K562 (cell line): ENCODE measurements around the gene FZD4. TPM values are rescaled to one million over a fixed set of nuclear protein-coding genes. Genes with fewer than 3 reads are reported as not detected.
"Not testable (repeated sequence)": the region's sequence is repeated elsewhere in the genome, so short reads cannot be mapped to it uniquely, and the experiment has no call there.

Experiments
- DMBX1 ChIP-seq: fragments of 250-450 bp; sonication (Bioruptor Pico); IDR thresholded peaks from 2 replicates; pipeline ENCODE4 v1.8.0; 2022; ENCODE audit warnings: inconsistent platforms, mild to moderate bottlenecking, moderate library complexity, borderline replicate concordance
- ETV1 ChIP-seq: fragments of 450-650 bp; conservative IDR thresholded peaks from 2 replicates; pipeline ENCODE4 v1.6.1; 2016; ENCODE audit warnings: missing genetic modification characterization, control low read depth, low read depth, missing compliant biosample characterization
- GTF2E2 ChIP-seq: fragments of 200-800 bp; sonication (Bioruptor generic); IDR thresholded peaks from 2 replicates; pipeline ENCODE4 v1.6.1; 2016; ENCODE audit warnings: missing genetic modification characterization, missing compliant biosample characterization
- KLF10 ChIP-seq: fragments of 250-450 bp; sonication (Bioruptor Pico); IDR thresholded peaks from 2 replicates; pipeline ENCODE4 v1.6.1; 2021; ENCODE audit warnings: matching md5 sums
- MEF2D ChIP-seq: conservative IDR thresholded peaks from 2 replicates; pipeline ENCODE4 v1.6.1; 2016; ENCODE audit warnings: low read depth, missing genetic modification characterization, missing compliant biosample characterization
- PYGO2 ChIP-seq: fragments of 450-650 bp; IDR thresholded peaks from 2 replicates; pipeline ENCODE4 v1.6.1; 2016; ENCODE audit warnings: mild to moderate bottlenecking, missing genetic modification characterization, moderate library complexity, missing compliant biosample characterization
- RREB1 ChIP-seq: fragments of 250-450 bp; sonication (Bioruptor Pico); IDR thresholded peaks from 2 replicates; pipeline ENCODE4 v1.4.0; 2020
- TEAD1 ChIP-seq, 2 experiments: fragments of 450-650 bp in 1 of 2; sonication (generic) in 1 of 2; formaldehyde crosslinking; IDR thresholded peaks; 2 replicates each; pipeline versions ENCODE4 v1.4.0 to v1.8.0; 2020 to 2022; ENCODE audit warnings: mild to moderate bottlenecking in 2 of 2, missing genetic modification reagents in 1 of 2
- ZNF354B ChIP-seq: fragments of 250-450 bp; sonication (Bioruptor Pico); IDR thresholded peaks from 2 replicates; pipeline ENCODE4 v1.4.0; 2020
- ZNF444 ChIP-seq: fragments of 250-450 bp; sonication (Bioruptor Pico); IDR thresholded peaks from 2 replicates; pipeline ENCODE4 v1.4.0; 2020; ENCODE audit warnings: mild to moderate bottlenecking, moderate library complexity
- ZNF76 ChIP-seq: fragments of 250-450 bp; sonication (Bioruptor Pico); IDR thresholded peaks from 2 replicates; pipeline ENCODE4 v1.4.0; 2020; ENCODE audit warnings: mild to moderate bottlenecking, moderate library complexity, borderline replicate concordance
- polyA plus RNA-seq, 8 experiments: library from polyadenylated mRNA; depleted of rRNA in 4 of 8; stranded (reverse) in 5 of 8; unstranded in 3 of 8; fragments of >200 nt; fragmentation: Nextera tagmentation in 2 of 8; fragmentation: Illumina TruSeq in 1 of 8; extraction: Ambion mirVana in 2 of 8; extraction: Trizol in 1 of 8; gene quantifications; 2 replicates each; pipeline versions ENCODE4 v1.2.1 to v1.2.3, GENCODE V29; 2011 to 2014; ENCODE audit warnings: inconsistent platforms in 1 of 8, missing spikeins in 1 of 8
- total RNA-seq, 7 experiments: library from RNA; depleted of rRNA in 6 of 7; stranded (reverse); fragments of >200 nt in 6 of 7; fragmentation: Illumina TruSeq in 2 of 7; extraction: Trizol in 2 of 7; gene quantifications; 2 replicates each; pipeline versions ENCODE4 v1.2.1 to v1.2.3, GENCODE V29; 2011 to 2021; ENCODE audit warnings: low replicate concordance in 1 of 7
- TF ChIP-seq, protein P1 (sequence below): fragments of 250-450 bp; sonication (Bioruptor Pico); IDR thresholded peaks from 2 replicates; pipeline ENCODE4 v1.8.0; 2021; ENCODE audit warnings: moderate library complexity, mild to moderate bottlenecking, inconsistent platforms
- TF ChIP-seq, protein P2 (sequence below), 2 experiments: fragments of 200-800 bp in 1 of 2; sonication (Bioruptor generic) in 1 of 2; sonication (generic) in 1 of 2; formaldehyde crosslinking in 1 of 2; IDR thresholded peaks in 1 of 2; conservative IDR thresholded peaks in 1 of 2; 2 replicates each; pipeline versions ENCODE4 v1.5.0 to v1.6.1; 2016 to 2020; ENCODE audit warnings: missing compliant biosample characterization in 1 of 2, missing genetic modification characterization in 1 of 2, missing genetic modification reagents in 1 of 2
- TF ChIP-seq, protein P3 (sequence below), 2 experiments: IDR thresholded peaks in 1 of 2; conservative IDR thresholded peaks in 1 of 2; 2 replicates each; pipeline ENCODE4 v1.6.1; 2016; ENCODE audit warnings: low read depth in 2 of 2, mild to moderate bottlenecking in 1 of 2, missing compliant biosample characterization in 1 of 2, missing genetic modification characterization in 1 of 2, moderate library complexity in 1 of 2

Gene FZD4
- total and polyA plus RNA-seq, 9 of the 15 experiments (the other 6 are each of a cell fraction or from before 2014, with no cell fraction given), result 1.2 to 7.9 (median 5.8) TPM

DNA sequence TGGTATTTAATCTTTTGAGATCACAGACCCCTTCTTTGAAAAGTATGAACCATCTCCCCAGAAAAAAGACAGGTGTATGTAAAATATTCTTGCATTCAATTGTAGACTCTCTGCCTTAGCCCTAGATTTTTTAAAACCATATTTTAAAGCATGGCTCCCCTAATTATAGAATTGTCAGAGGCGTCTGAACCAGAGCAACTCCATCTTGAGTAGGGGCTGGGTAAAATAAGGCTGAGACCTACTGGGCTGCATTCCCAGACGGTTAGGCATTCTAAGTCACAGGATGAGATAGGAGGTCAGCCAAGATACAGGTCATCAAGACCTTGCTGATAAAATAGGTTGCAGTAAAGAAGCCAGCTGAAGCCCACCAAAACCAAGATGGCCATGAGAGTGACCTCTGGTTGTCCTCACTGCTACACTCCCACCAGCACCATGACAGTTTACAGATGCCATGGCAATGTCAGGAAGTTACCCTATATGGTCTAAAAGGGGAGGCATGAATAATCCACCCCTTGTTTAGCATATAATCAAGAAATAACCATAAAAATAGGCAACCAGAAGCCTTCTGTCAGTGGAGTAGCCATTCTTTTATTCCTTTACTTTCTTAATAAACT is 17.9 kb downstream of the FZD4 start (continued):
- TF ChIP-seq RREB1, result peak; percentile 99
- TF ChIP-seq, protein P1, sequence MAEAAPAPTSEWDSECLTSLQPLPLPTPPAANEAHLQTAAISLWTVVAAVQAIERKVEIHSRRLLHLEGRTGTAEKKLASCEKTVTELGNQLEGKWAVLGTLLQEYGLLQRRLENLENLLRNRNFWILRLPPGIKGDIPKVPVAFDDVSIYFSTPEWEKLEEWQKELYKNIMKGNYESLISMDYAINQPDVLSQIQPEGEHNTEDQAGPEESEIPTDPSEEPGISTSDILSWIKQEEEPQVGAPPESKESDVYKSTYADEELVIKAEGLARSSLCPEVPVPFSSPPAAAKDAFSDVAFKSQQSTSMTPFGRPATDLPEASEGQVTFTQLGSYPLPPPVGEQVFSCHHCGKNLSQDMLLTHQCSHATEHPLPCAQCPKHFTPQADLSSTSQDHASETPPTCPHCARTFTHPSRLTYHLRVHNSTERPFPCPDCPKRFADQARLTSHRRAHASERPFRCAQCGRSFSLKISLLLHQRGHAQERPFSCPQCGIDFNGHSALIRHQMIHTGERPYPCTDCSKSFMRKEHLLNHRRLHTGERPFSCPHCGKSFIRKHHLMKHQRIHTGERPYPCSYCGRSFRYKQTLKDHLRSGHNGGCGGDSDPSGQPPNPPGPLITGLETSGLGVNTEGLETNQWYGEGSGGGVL, result peak; percentile 95
- peak; percentile 100 for TF ChIP-seq DMBX1 (CRISPR knock-in tag)
- peak; percentile 92 for TF ChIP-seq KLF10 (CRISPR knock-in tag)
- TF ChIP-seq ETV1 (tag), result peak; percentile 82
- TF ChIP-seq MEF2D (tag), result peak; percentile 97
- peak; percentile 99 for TF ChIP-seq ZNF76
- TF ChIP-seq GTF2E2, result peak; percentile 82
- TF ChIP-seq TEAD1 (CRISPR knock-in tag; IDR thresholded peaks at IDR 0.05), result peak in 1 of 2 experiments; percentile 98; a peak in 2 of 4 replicates
- TF ChIP-seq ZNF444 (CRISPR knock-in tag), result peak; percentile 97
- peak; percentile 95 for TF ChIP-seq ZNF354B (CRISPR knock-in tag)
- TF ChIP-seq, protein P2, sequence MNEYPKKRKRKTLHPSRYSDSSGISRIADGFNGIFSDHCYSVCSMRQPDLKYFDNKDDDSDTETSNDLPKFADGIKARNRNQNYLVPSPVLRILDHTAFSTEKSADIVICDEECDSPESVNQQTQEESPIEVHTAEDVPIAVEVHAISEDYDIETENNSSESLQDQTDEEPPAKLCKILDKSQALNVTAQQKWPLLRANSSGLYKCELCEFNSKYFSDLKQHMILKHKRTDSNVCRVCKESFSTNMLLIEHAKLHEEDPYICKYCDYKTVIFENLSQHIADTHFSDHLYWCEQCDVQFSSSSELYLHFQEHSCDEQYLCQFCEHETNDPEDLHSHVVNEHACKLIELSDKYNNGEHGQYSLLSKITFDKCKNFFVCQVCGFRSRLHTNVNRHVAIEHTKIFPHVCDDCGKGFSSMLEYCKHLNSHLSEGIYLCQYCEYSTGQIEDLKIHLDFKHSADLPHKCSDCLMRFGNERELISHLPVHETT (CRISPR knock-in tag; conservative IDR thresholded peaks at IDR 0.05 in 1 of 2, IDR thresholded peaks at IDR 0.05 in 1 of 2), result peak in 1 of 2 experiments; percentile 98; a peak in 2 of 4 replicates
- TF ChIP-seq PYGO2 (tag), result peak; percentile 99
- TF ChIP-seq, protein P3, sequence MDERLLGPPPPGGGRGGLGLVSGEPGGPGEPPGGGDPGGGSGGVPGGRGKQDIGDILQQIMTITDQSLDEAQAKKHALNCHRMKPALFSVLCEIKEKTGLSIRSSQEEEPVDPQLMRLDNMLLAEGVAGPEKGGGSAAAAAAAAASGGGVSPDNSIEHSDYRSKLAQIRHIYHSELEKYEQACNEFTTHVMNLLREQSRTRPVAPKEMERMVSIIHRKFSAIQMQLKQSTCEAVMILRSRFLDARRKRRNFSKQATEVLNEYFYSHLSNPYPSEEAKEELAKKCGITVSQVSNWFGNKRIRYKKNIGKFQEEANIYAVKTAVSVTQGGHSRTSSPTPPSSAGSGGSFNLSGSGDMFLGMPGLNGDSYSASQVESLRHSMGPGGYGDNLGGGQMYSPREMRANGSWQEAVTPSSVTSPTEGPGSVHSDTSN (CRISPR knock-in tag; IDR thresholded peaks at IDR 0.05; ENCODE audit: low read depth), result not testable (repeated sequence)
- TF ChIP-seq, protein P3 (tag; conservative IDR thresholded peaks at IDR 0.05; ENCODE audit: low read depth), result peak; percentile 74
